DND-41 (cell line): ENCODE measurements around the gene STARD10.

Experiments used
- CTCF ChIP-seq: IDR thresholded peaks from 2 replicates; pipeline ENCODE4 v1.5.1; 2012; ENCODE audit warnings: borderline replicate concordance, low read length, moderate library complexity, mild to moderate bottlenecking; ENCODE audit not compliant: poor library complexity, severe bottlenecking; ENCODE audit errors: extremely low read depth
- EZH2 ChIP-seq: IDR thresholded peaks from 3 replicates; pipeline ENCODE4 v1.6.1; 2012; ENCODE audit warnings: borderline replicate concordance, low read depth, mild to moderate bottlenecking, moderate library complexity, low read length, inconsistent platforms; ENCODE audit not compliant: severe bottlenecking

- TF ChIP-seq CTCF = no peak
- no peak for TF ChIP-seq EZH2
These were observed 27.5 kb upstream of the STARD10 start for GRCh38 chr11:72821221-72821919.
